Measurements from ENCODE around the gene NR2E1. TPM values are rescaled to one million over a fixed set of nuclear protein-coding genes. Genes with fewer than 3 reads are reported as not detected.

NR2E1 gene
- total RNA-seq, 2 donors from 2014 or later, result not detected

- WGBS, 2 experiments (ENCODE audit: insufficient coverage in 1 of 2, insufficient read length in 1 of 2), result 4% methylated on average over 24 to 41 of the region's 41 CpGs
- TF ChIP-seq CTCF (conservative IDR thresholded peaks at IDR 0.05), result no peak
- H3K27me3 ChIP-seq (ENCODE audit: control insufficient read depth, insufficient read depth, low read length, poor library complexity, severe bottlenecking), result peaks cover 100% of the 10 kb centered on the region
- H3K9ac ChIP-seq (ENCODE audit: extremely low read depth, low read length, poor library complexity, severe bottlenecking), result no peak overlapping the region
- Mint-ChIP-seq H3K4me3 (peak overlapping the region; percentile 43), H3K4me1 (peaks cover 28% of the 10 kb centered on the region), H3K27ac (no peak overlapping the region), H3K9me3 (no peaks in the 10 kb centered on the region), H3K27me3 (ENCODE audit: insufficient read depth) (peaks cover 99% of the 10 kb centered on the region), H3K36me3 (ENCODE audit: low read depth) (no peaks in the 10 kb centered on the region)
- peaks cover 16% of the 10 kb centered on the region for H3K4me1 ChIP-seq (ENCODE audit: control insufficient read depth, insufficient read depth, low read length)
- H3K27ac ChIP-seq (ENCODE audit: low read depth, low read length), result no peak overlapping the region
- H3K36me3 ChIP-seq (ENCODE audit: control insufficient read depth, insufficient read depth, low read length), result no peaks in the 10 kb centered on the region
- H3K4me3 ChIP-seq (ENCODE audit: low read length), result no peak overlapping the region
- H3K9me3 ChIP-seq (ENCODE audit: control insufficient read depth, low read length), result no peaks in the 10 kb centered on the region
- DNase-seq, result peak; percentile 61
Measured at GRCh38 chr6:108163644-108164542, 1.9 kb upstream of the NR2E1 start.

GRCh38 chr6:108164543-108164814, 1.3 kb upstream of the NR2E1 start:
- peaks cover 99% of the 10 kb centered on the region for H3K27me3 Mint-ChIP-seq (ENCODE audit: insufficient read depth)
- DNase-seq, result no peak
- 2% methylated on average over 12 to 17 of the region's 17 CpGs for WGBS, 2 experiments (ENCODE audit: insufficient coverage in 1 of 2, insufficient read length in 1 of 2)
- H3K27me3 ChIP-seq (ENCODE audit: control insufficient read depth, insufficient read depth, low read length, poor library complexity, severe bottlenecking), result peaks cover 100% of the 10 kb centered on the region
- peak overlapping the region; percentile 43 for H3K4me3 Mint-ChIP-seq
- H3K9me3 ChIP-seq (ENCODE audit: control insufficient read depth, low read length), result no peaks in the 10 kb centered on the region
- H3K9ac ChIP-seq (ENCODE audit: extremely low read depth, low read length, poor library complexity, severe bottlenecking), result no peak overlapping the region
- no peaks in the 10 kb centered on the region for H3K36me3 ChIP-seq (ENCODE audit: control insufficient read depth, insufficient read depth, low read length)
- H3K4me1 ChIP-seq (ENCODE audit: control insufficient read depth, insufficient read depth, low read length), result peaks cover 16% of the 10 kb centered on the region
- H3K36me3 Mint-ChIP-seq (ENCODE audit: low read depth), result no peaks in the 10 kb centered on the region
- no peak overlapping the region for H3K27ac Mint-ChIP-seq
- peaks cover 28% of the 10 kb centered on the region for H3K4me1 Mint-ChIP-seq
- no peaks in the 10 kb centered on the region for H3K9me3 Mint-ChIP-seq
- H3K4me3 ChIP-seq (ENCODE audit: low read length), result peak overlapping the region; percentile 73
- TF ChIP-seq CTCF (conservative IDR thresholded peaks at IDR 0.05), result no peak
- H3K27ac ChIP-seq (ENCODE audit: low read depth, low read length), result no peak overlapping the region

GRCh38 chr6:108164815-108165706, 761 bp upstream of the NR2E1 start:
- Mint-ChIP-seq H3K4me3 (peak overlapping the region; percentile 43), H3K36me3 (ENCODE audit: low read depth) (no peaks in the 10 kb centered on the region), H3K4me1 (peaks cover 28% of the 10 kb centered on the region), H3K27me3 (ENCODE audit: insufficient read depth) (peaks cover 99% of the 10 kb centered on the region), H3K27ac (no peak overlapping the region), H3K9me3 (no peaks in the 10 kb centered on the region)
- Histone ChIP-seq H3K9ac (ENCODE audit: extremely low read depth, low read length, poor library complexity, severe bottlenecking) (no peak overlapping the region), H3K9me3 (ENCODE audit: control insufficient read depth, low read length) (no peaks in the 10 kb centered on the region), H3K4me1 (ENCODE audit: control insufficient read depth, insufficient read depth, low read length) (peaks cover 16% of the 10 kb centered on the region), H3K36me3 (ENCODE audit: control insufficient read depth, insufficient read depth, low read length) (no peaks in the 10 kb centered on the region), H3K4me3 (ENCODE audit: low read length) (peak overlapping the region; percentile 73), H3K27me3 (ENCODE audit: control insufficient read depth, insufficient read depth, low read length, poor library complexity, severe bottlenecking) (peaks cover 100% of the 10 kb centered on the region), H3K27ac (ENCODE audit: low read depth, low read length) (no peak overlapping the region)
- 1% methylated on average over 25 to 69 of the region's 69 CpGs for WGBS, 2 experiments (ENCODE audit: insufficient coverage in 1 of 2, insufficient read length in 1 of 2)
- peak; percentile 81 for DNase-seq
- TF ChIP-seq CTCF (conservative IDR thresholded peaks at IDR 0.05), result no peak
